Measurements from ENCODE around the gene DLD.
"Not testable (repeated sequence)": the region's sequence is repeated elsewhere in the genome, so short reads cannot be mapped to it uniquely, and the experiment has no call there.

DLD gene

GRCh38 chr7:107940951-107941350, 50.0 kb downstream of the DLD start:
- H3K4me1 Mint-ChIP-seq, result no peaks in the 10 kb centered on the region
- H3K9me3 Mint-ChIP-seq, result no peaks in the 10 kb centered on the region
- ATAC-seq (no peak), DNase-seq (ENCODE audit: low spot score in 2 of 2) (no peak)
- no peaks in the 10 kb centered on the region for H3K36me3 Mint-ChIP-seq
- H3K4me3 Mint-ChIP-seq, result no peak overlapping the region
- H3K27ac Mint-ChIP-seq, result no peak overlapping the region

DNA sequence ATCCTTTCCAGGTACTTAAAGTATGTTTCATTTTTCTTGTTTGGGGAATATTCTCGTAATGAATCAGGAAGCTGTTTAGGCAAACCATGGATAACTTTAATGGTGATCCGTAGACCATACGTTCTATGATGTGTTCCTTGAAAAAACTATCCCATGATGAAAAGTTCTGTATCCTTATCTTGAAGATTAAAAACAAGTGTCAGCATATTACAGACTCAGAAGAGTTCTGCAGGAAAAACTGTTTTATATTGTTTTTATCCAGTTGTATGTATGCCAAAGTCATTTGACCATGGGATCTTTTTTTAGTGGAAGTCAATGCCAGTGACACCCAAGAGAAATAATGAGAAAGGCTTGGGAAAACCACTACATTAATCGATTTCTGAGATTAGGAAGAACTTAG, 52.0 kb downstream of the DLD start:
- H3K36me3 Mint-ChIP-seq, result no peaks in the 10 kb centered on the region

GRCh38 chr7:107944411-107945169, 53.6 kb downstream of the DLD start:
- no peak for ATAC-seq
- no peaks in the 10 kb centered on the region for H3K4me1 Mint-ChIP-seq

More for the DNA sequence above, 52.0 kb downstream of the DLD start:
- no peak overlapping the region for H3K4me3 Mint-ChIP-seq
- ATAC-seq (no peak), DNase-seq (ENCODE audit: low spot score in 2 of 2) (no peak)
- H3K27ac Mint-ChIP-seq, result no peak overlapping the region
- no peaks in the 10 kb centered on the region for H3K4me1 Mint-ChIP-seq
- no peaks in the 10 kb centered on the region for H3K9me3 Mint-ChIP-seq

DNA sequence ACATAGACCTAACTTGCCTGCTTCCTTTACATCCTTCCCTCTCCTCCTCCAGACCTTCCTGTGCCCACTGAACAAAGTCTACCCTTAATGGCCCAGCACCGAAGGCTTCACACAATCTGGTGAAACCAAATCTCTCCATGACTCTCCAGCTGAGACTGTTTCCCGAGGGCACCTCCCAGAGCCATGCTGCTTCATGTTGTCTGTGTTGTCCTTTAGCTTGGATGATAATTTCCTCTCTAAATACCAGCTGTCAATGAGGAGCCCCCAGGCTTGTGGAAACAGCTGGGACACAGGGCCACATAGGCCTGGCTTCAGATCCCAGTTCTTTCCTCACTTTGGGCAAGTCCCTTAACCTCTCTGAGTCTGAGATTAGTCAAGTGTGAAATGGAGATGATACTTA, 54.3 kb downstream of the DLD start:
- ATAC-seq, result no peak
- H3K36me3 Mint-ChIP-seq, result no peaks in the 10 kb centered on the region
- H3K9me3 Mint-ChIP-seq, result no peaks in the 10 kb centered on the region
- no peaks in the 10 kb centered on the region for H3K4me1 Mint-ChIP-seq
- DNase-seq (ENCODE audit: low spot score in 2 of 2), result no peak
- no peak overlapping the region for H3K27ac Mint-ChIP-seq
- no peak overlapping the region for H3K4me3 Mint-ChIP-seq

More at GRCh38 chr7:107944411-107945169, 53.6 kb downstream of the DLD start:
- no peak overlapping the region for H3K27ac Mint-ChIP-seq
- H3K9me3 Mint-ChIP-seq, result no peaks in the 10 kb centered on the region
- no peak for DNase-seq (ENCODE audit: low spot score in 2 of 2)
- H3K4me3 Mint-ChIP-seq, result no peak overlapping the region
- H3K36me3 Mint-ChIP-seq, result no peaks in the 10 kb centered on the region

- Mint-ChIP-seq H3K9me3 (no peaks in the 10 kb centered on the region), H3K27ac (no peak overlapping the region)
Measured at GRCh38 chr7:107946451-107946850, 55.5 kb downstream of the DLD start.

GRCh38 chr7:107946881-107947280, 55.9 kb downstream of the DLD start:
- ATAC-seq (no peak), DNase-seq (ENCODE audit: low spot score in 2 of 2) (no peak)
- no peaks in the 10 kb centered on the region for H3K4me1 Mint-ChIP-seq
- H3K27ac Mint-ChIP-seq, result no peak overlapping the region
- no peaks in the 10 kb centered on the region for H3K36me3 Mint-ChIP-seq
- H3K4me3 Mint-ChIP-seq, result no peak overlapping the region
- H3K9me3 Mint-ChIP-seq, result no peaks in the 10 kb centered on the region

More at GRCh38 chr7:107946451-107946850, 55.5 kb downstream of the DLD start:
- no peak for ATAC-seq
- Mint-ChIP-seq H3K4me3 (no peak overlapping the region), H3K36me3 (no peaks in the 10 kb centered on the region), H3K4me1 (no peaks in the 10 kb centered on the region)
- no peak for DNase-seq (ENCODE audit: low spot score in 2 of 2)

DNA sequence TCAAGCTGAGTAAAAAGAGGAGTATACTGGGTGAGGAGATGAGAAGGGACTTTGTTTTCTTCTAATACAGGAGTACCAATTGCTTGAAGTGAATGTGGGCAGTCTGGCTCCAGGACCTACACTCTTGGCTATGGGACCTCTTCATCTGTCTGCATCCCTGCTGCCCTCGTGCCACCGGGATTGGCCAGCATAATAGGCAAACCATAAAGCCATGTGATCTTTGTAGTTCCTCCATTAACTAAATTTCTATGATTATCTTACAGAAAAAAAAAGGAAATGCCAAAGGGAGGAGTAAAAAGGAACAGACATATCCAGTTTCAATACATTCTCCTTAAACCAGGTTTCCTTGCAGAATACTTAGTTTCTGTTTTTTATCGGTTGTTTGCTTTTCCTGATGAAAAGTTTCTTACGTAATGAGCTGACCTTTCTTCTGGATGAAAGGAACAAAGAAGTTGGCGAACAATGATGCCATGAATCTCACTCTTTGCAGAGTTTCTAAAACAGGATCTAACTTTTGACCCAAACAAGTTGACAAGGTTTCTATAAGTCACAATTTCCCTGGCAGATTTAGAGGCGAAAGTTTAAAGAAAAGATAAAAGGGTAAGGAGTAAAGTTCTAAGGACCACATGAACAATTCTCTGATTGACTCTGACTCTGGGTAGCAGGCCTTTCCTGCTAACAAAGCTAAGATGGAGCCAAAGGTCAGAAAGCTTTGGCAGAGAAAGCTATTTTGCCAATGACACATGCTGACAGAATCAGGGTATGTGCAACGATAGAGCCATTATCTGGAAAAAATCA, 57.9 kb downstream of the DLD start:
- H3K9me3 Mint-ChIP-seq, result no peaks in the 10 kb centered on the region
- ATAC-seq (no peak), DNase-seq (ENCODE audit: low spot score in 2 of 2) (no peak)
- H3K4me3 Mint-ChIP-seq, result no peak overlapping the region
- no peak overlapping the region for H3K27ac Mint-ChIP-seq
- H3K36me3 Mint-ChIP-seq, result no peaks in the 10 kb centered on the region
- no peaks in the 10 kb centered on the region for H3K4me1 Mint-ChIP-seq

GRCh38 chr7:107949443-107949935, 58.5 kb downstream of the DLD start:
- ATAC-seq, result no peak
- Mint-ChIP-seq H3K4me3 (no peak overlapping the region), H3K27ac (no peak overlapping the region), H3K9me3 (no peaks in the 10 kb centered on the region), H3K36me3 (no peaks in the 10 kb centered on the region), H3K4me1 (no peaks in the 10 kb centered on the region)
- no peak for DNase-seq (ENCODE audit: low spot score in 2 of 2)

GRCh38 chr7:107951172-107951787, 60.3 kb downstream of the DLD start:
- no peak for ATAC-seq
- Mint-ChIP-seq H3K4me1 (no peaks in the 10 kb centered on the region), H3K4me3 (no peak overlapping the region), H3K27ac (no peak overlapping the region), H3K36me3 (no peaks in the 10 kb centered on the region), H3K9me3 (no peaks in the 10 kb centered on the region)
- DNase-seq (ENCODE audit: low spot score in 2 of 2), result no peak

DNA sequence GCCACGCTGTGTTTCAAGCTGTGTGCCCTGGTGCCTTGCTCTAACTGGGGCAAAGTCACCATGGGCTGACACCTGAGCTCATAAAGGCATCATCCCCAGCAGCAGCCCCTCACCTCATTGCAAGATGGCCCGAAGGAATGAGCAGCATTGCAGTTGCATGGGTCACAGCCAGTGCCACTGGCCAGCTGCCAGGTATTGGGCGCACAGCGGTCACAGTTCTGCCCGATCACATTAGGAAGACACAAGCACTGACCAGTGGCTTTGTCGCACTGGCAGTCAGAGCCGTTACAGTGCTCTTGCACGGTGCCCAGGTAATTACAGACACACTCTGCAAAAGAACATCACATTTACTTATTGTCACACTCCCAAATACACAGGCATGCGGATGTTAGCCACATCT, 60.9 kb downstream of the DLD start:
- DNase-seq (ENCODE audit: low spot score in 2 of 2) (no peak), ATAC-seq (no peak)
- H3K4me1 Mint-ChIP-seq, result no peaks in the 10 kb centered on the region
- no peaks in the 10 kb centered on the region for H3K9me3 Mint-ChIP-seq
- no peak overlapping the region for H3K4me3 Mint-ChIP-seq
- H3K36me3 Mint-ChIP-seq, result no peaks in the 10 kb centered on the region
- H3K27ac Mint-ChIP-seq, result no peak overlapping the region

GRCh38 chr7:107953265-107953923, 62.4 kb downstream of the DLD start:
- ATAC-seq (no peak), DNase-seq (ENCODE audit: low spot score in 2 of 2) (no peak)
- H3K27ac Mint-ChIP-seq, result no peak overlapping the region
- H3K36me3 Mint-ChIP-seq, result no peaks in the 10 kb centered on the region
- no peaks in the 10 kb centered on the region for H3K4me1 Mint-ChIP-seq
- no peak overlapping the region for H3K4me3 Mint-ChIP-seq
- no peaks in the 10 kb centered on the region for H3K9me3 Mint-ChIP-seq

GRCh38 chr7:107953924-107954303, 62.9 kb downstream of the DLD start:
- H3K4me1 Mint-ChIP-seq, result no peaks in the 10 kb centered on the region
- H3K27ac Mint-ChIP-seq, result no peak overlapping the region
- DNase-seq (ENCODE audit: low spot score in 2 of 2) (no peak), ATAC-seq (no peak)
- no peaks in the 10 kb centered on the region for H3K9me3 Mint-ChIP-seq
- no peak overlapping the region for H3K4me3 Mint-ChIP-seq
- no peaks in the 10 kb centered on the region for H3K36me3 Mint-ChIP-seq

- Mint-ChIP-seq H3K36me3 (no peaks in the 10 kb centered on the region), H3K4me1 (no peaks in the 10 kb centered on the region), H3K9me3 (no peaks in the 10 kb centered on the region), H3K4me3 (no peak overlapping the region), H3K27ac (no peak overlapping the region)
- no peak for ATAC-seq
- DNase-seq (ENCODE audit: low spot score in 2 of 2), result no peak
Measured at GRCh38 chr7:107955394-107955793, 64.4 kb downstream of the DLD start.

GRCh38 chr7:107956950-107957349, 66.0 kb downstream of the DLD start:
- not testable (repeated sequence) for H3K4me3 Mint-ChIP-seq; H3K9me3 Mint-ChIP-seq; H3K36me3 Mint-ChIP-seq; DNase-seq (ENCODE audit: low spot score in 2 of 2); H3K4me1 Mint-ChIP-seq; ATAC-seq; H3K27ac Mint-ChIP-seq

- no peak overlapping the region for H3K27ac Mint-ChIP-seq
- ATAC-seq (no peak), DNase-seq (ENCODE audit: low spot score in 2 of 2) (no peak)
- no peaks in the 10 kb centered on the region for H3K9me3 Mint-ChIP-seq
- no peaks in the 10 kb centered on the region for H3K4me1 Mint-ChIP-seq
- H3K36me3 Mint-ChIP-seq, result no peaks in the 10 kb centered on the region
- H3K4me3 Mint-ChIP-seq, result no peak overlapping the region
Measured at GRCh38 chr7:107957436-107957835, 66.5 kb downstream of the DLD start.

Data from stimulated activated effector memory CD8-positive, alpha-beta T cell treated with anti-CD3 and anti-CD28 coated beads, Interleukin-12 subunit alpha, Interleukin-12 subunit beta, amount 100 ng/mL, for 72 hours (primary cell).